ENCODE measurements around the gene ZNF14. TPM values are rescaled to one million over a fixed set of nuclear protein-coding genes. Genes with fewer than 3 reads are reported as not detected.
A peak's percentile ranks its signal among the peaks of the same experiment; 100 is the strongest.

ZNF14 gene
- total and polyA plus RNA-seq, 2 of the 13 experiments (the other 11 are each of a cell fraction or from before 2014, with no cell fraction given) = 1.9 to 6.2 TPM

DNA sequence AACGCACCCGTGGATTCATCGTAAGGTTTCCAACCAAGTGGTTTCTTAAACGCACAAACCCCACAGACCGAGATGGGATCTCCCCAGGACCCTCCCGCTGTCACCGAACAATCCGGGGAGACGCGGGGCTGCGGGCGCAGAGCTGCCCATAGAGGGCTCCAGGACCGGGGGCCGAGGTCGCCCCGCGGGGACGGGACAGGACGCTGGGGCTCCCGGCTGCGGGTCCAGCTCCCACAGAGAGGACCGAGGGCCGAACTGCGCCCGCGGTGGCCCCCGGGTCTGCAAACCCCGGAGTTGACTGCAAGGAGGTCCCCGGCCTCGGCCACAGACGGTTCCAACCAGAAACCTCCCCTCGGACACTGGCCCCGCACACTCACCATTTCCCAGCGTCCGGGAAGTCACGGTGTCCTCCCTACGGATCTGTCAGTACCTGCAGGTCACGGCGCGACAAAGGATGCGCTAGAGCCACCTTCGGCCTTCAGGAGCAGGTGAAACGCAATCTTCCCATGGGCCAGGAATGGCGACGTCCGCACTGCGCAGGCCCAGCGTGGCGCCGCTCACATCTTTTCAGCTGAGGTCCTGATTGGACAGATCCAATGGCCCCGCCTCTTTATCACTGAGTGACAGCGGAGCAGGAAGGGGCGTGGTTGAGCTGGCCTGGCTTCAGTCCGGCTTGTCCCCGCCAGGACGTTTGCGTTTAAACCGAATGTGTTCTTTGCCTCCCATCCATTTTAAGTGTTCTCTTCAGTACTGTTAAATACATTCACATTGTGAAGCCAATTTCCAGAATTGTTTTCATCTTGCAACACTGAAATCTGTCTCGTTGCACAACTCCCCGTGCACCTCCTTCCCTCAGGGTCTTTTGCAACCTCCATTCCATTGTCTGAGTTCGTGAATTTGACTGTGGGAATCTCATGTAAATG is at the start of gene ZNF14 (continued):
- TF ChIP-seq, protein P1, sequence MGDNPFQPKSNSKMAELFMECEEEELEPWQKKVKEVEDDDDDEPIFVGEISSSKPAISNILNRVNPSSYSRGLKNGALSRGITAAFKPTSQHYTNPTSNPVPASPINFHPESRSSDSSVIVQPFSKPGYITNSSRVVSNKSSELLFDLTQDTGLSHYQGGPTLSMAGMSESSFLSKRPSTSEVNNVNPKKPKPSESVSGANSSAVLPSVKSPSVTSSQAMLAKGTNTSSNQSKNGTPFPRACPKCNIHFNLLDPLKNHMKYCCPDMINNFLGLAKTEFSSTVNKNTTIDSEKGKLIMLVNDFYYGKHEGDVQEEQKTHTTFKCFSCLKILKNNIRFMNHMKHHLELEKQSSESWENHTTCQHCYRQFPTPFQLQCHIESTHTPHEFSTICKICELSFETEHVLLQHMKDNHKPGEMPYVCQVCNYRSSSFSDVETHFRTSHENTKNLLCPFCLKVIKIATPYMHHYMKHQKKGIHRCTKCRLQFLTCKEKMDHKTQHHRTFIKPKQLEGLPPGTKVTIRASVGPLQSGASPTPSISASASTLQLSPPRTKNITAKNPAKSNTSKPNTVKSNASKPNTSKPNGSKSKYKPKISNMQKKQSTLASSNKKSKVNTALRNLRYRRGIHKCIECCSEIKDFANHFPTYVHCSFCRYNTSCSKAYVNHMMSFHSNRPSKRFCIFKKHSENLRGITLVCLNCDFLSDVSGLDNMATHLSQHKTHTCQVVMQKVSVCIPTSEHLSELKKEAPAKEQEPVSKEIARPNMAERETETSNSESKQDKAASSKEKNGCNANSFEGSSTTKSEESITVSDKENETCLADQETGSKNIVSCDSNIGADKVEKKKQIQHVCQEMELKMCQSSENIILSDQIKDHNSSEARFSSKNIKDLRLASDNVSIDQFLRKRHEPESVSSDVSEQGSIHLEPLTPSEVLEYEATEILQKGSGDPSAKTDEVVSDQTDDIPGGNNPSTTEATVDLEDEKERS (CRISPR knock-in tag; IDR thresholded peaks at IDR 0.05) = 0 out of 2 replicates have a peak, but pooled peaks have one; percentile 30
- TF ChIP-seq REXO4 (CRISPR knock-in tag; IDR thresholded peaks at IDR 0.05; ENCODE audit: borderline replicate concordance) (no peak), RBFOX2 (IDR thresholded peaks at IDR 0.05; ENCODE audit: low read depth, low read length) (peak; percentile 78), MAZ (IDR thresholded peaks at IDR 0.05; ENCODE audit: borderline replicate concordance, low read depth, low read length) (no peak), MAZ (CRISPR knock-in tag; IDR thresholded peaks at IDR 0.05; ENCODE audit: low read depth) (peak; percentile 80), ZNF782 (CRISPR knock-in tag; IDR thresholded peaks at IDR 0.05; ENCODE audit: borderline replicate concordance) (0 out of 2 replicates have a peak, but pooled peaks have one; percentile 44), NKX3-1 (CRISPR knock-in tag; IDR thresholded peaks at IDR 0.05) (peak; percentile 54; the same call in 1 of the 2 replicates), SRY (CRISPR knock-in tag; IDR thresholded peaks at IDR 0.05) (peak; percentile 56; the same call in 1 of the 2 replicates), ZNF709 (CRISPR knock-in tag; IDR thresholded peaks at IDR 0.05) (peak; percentile 73; the same call in 1 of the 2 replicates), TCF12 (IDR thresholded peaks at IDR 0.05) (no peak), TCF12 (CRISPR knock-in tag; IDR thresholded peaks at IDR 0.05) (no peak), ZSCAN21 (CRISPR knock-in tag; IDR thresholded peaks at IDR 0.05; ENCODE audit: borderline replicate concordance) (peak; percentile 71; the same call in 1 of the 2 replicates), CHD2 (IDR thresholded peaks at IDR 0.05; ENCODE audit: low read depth, low read length) (no peak), ZNF552 (CRISPR knock-in tag; IDR thresholded peaks at IDR 0.05; ENCODE audit: borderline replicate concordance) (no peak), NR2F2 (IDR thresholded peaks at IDR 0.05; ENCODE audit: borderline replicate concordance, low read depth) (no peak), TOPORS (CRISPR knock-in tag; IDR thresholded peaks at IDR 0.05) (0 out of 2 replicates have a peak, but pooled peaks have one; percentile 35), NR2F6 (IDR thresholded peaks at IDR 0.05) (no peak), NR2F6 (CRISPR knock-in tag; IDR thresholded peaks at IDR 0.05) (no peak), ZNF382 (CRISPR knock-in tag; IDR thresholded peaks at IDR 0.05; ENCODE audit: borderline replicate concordance) (no peak), TARDBP (CRISPR knock-in tag; IDR thresholded peaks at IDR 0.05) (0 out of 2 replicates have a peak, but pooled peaks have one; percentile 60), ZNF263 (CRISPR knock-in tag; IDR thresholded peaks at IDR 0.05) (peak; percentile 48; the same call in 1 of the 2 replicates), KDM5B (CRISPR knock-in tag; IDR thresholded peaks at IDR 0.05; ENCODE audit: borderline replicate concordance) (peak; percentile 68; the same call in 1 of the 2 replicates), SAP130 (CRISPR knock-in tag; IDR thresholded peaks at IDR 0.05; ENCODE audit: low read depth) (peak; percentile 74), SRSF9 (IDR thresholded peaks at IDR 0.05; ENCODE audit: borderline replicate concordance, insufficient read depth, low read depth, low read length, poor library complexity, severe bottlenecking) (no peak), AKAP8 (CRISPR knock-in tag; IDR thresholded peaks at IDR 0.05) (peak; percentile 70; the same call in 1 of the 2 replicates)
- TF ChIP-seq, protein P2, sequence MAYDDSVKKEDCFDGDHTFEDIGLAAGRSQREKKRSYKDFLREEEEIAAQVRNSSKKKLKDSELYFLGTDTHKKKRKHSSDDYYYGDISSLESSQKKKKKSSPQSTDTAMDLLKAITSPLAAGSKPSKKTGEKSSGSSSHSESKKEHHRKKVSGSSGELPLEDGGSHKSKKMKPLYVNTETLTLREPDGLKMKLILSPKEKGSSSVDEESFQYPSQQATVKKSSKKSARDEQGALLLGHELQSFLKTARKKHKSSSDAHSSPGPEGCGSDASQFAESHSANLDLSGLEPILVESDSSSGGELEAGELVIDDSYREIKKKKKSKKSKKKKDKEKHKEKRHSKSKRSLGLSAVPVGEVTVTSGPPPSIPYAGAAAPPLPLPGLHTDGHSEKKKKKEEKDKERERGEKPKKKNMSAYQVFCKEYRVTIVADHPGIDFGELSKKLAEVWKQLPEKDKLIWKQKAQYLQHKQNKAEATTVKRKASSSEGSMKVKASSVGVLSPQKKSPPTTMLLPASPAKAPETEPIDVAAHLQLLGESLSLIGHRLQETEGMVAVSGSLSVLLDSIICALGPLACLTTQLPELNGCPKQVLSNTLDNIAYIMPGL (CRISPR knock-in tag; IDR thresholded peaks at IDR 0.05; ENCODE audit: borderline replicate concordance in 1 of 2, low read depth in 1 of 2) = peak; percentile 68 to 77; a peak in 1 of 4 replicates
